ENCODE data around the gene ACTN4. TPM values are rescaled to one million over a fixed set of nuclear protein-coding genes. Genes with fewer than 3 reads are reported as not detected.
A peak's percentile ranks its signal among the peaks of the same experiment; 100 is the strongest.

Gene ACTN4
- total RNA-seq, 1 donor: 229 TPM

GRCh38 chr19:38657633-38658222, 10.3 kb downstream of the ACTN4 start:
- Histone ChIP-seq H3K36me3 (ENCODE audit: insufficient read depth, low read length) (peaks cover 44% of the 10 kb centered on the region), H3K4me1 (ENCODE audit: insufficient read depth, low read length) (peaks cover 89% of the 10 kb centered on the region), H3K27ac (ENCODE audit: low read depth, low read length) (peak overlapping the region; percentile 98), H3K27me3 (ENCODE audit: insufficient read depth, low read length) (no peaks in the 10 kb centered on the region), H3K79me2 (ENCODE audit: insufficient read depth, low read length) (peaks cover 89% of the 10 kb centered on the region), H3K4me3 (ENCODE audit: insufficient read depth, low read length) (peak overlapping the region; percentile 17), H4K20me1 (ENCODE audit: insufficient read depth, low read length) (peaks cover 13% of the 10 kb centered on the region), H3K4me2 (ENCODE audit: insufficient read depth, low read length) (peak overlapping the region; percentile 58), H3K9me3 (ENCODE audit: low read depth, low read length) (no peaks in the 10 kb centered on the region), H2AFZ (ENCODE audit: low read length) (no peak overlapping the region)
- TF ChIP-seq CTCF (IDR thresholded peaks at IDR 0.05; ENCODE audit: extremely low read depth, low read depth, low read length): no peak
- peak; percentile 51 for DNase-seq (ENCODE audit: insufficient read length, low spot score, missing footprints)

GRCh38 chr19:38658462-38659306, 11.2 kb downstream of the ACTN4 start:
- H3K4me2 ChIP-seq (ENCODE audit: insufficient read depth, low read length): peak overlapping the region; percentile 58
- no peaks in the 10 kb centered on the region for H3K9me3 ChIP-seq (ENCODE audit: low read depth, low read length)
- H3K4me1 ChIP-seq (ENCODE audit: insufficient read depth, low read length): peaks cover 85% of the 10 kb centered on the region
- TF ChIP-seq CTCF (IDR thresholded peaks at IDR 0.05; ENCODE audit: extremely low read depth, low read depth, low read length): no peak
- peaks cover 15% of the 10 kb centered on the region for H4K20me1 ChIP-seq (ENCODE audit: insufficient read depth, low read length)
- peaks cover 48% of the 10 kb centered on the region for H3K36me3 ChIP-seq (ENCODE audit: insufficient read depth, low read length)
- peak overlapping the region; percentile 57 for H3K4me3 ChIP-seq (ENCODE audit: insufficient read depth, low read length)
- H3K27me3 ChIP-seq (ENCODE audit: insufficient read depth, low read length): no peaks in the 10 kb centered on the region
- H3K27ac ChIP-seq (ENCODE audit: low read depth, low read length): peak overlapping the region; percentile 98
- no peak overlapping the region for H2AFZ ChIP-seq (ENCODE audit: low read length)
- peaks cover 89% of the 10 kb centered on the region for H3K79me2 ChIP-seq (ENCODE audit: insufficient read depth, low read length)
- peak; percentile 93 for DNase-seq (ENCODE audit: insufficient read length, low spot score, missing footprints)

GRCh38 chr19:38660724-38661123, 13.3 kb downstream of the ACTN4 start:
- Histone ChIP-seq H3K4me3 (ENCODE audit: insufficient read depth, low read length) (no peak overlapping the region), H4K20me1 (ENCODE audit: insufficient read depth, low read length) (peaks cover 20% of the 10 kb centered on the region), H3K9me3 (ENCODE audit: low read depth, low read length) (no peaks in the 10 kb centered on the region), H3K36me3 (ENCODE audit: insufficient read depth, low read length) (peaks cover 33% of the 10 kb centered on the region), H3K79me2 (ENCODE audit: insufficient read depth, low read length) (peaks cover 89% of the 10 kb centered on the region), H3K27ac (ENCODE audit: low read depth, low read length) (peak overlapping the region; percentile 37), H3K4me2 (ENCODE audit: insufficient read depth, low read length) (no peak overlapping the region), H3K27me3 (ENCODE audit: insufficient read depth, low read length) (no peaks in the 10 kb centered on the region), H2AFZ (ENCODE audit: low read length) (no peak overlapping the region), H3K4me1 (ENCODE audit: insufficient read depth, low read length) (peaks cover 85% of the 10 kb centered on the region)
- TF ChIP-seq CTCF (IDR thresholded peaks at IDR 0.05; ENCODE audit: extremely low read depth, low read depth, low read length): no peak
- DNase-seq (ENCODE audit: insufficient read length, low spot score, missing footprints): peak; percentile 44

GRCh38 chr19:38661136-38661535, 13.7 kb downstream of the ACTN4 start:
- H3K36me3 ChIP-seq (ENCODE audit: insufficient read depth, low read length): peaks cover 29% of the 10 kb centered on the region
- no peak for DNase-seq (ENCODE audit: insufficient read length, low spot score, missing footprints)
- peaks cover 20% of the 10 kb centered on the region for H4K20me1 ChIP-seq (ENCODE audit: insufficient read depth, low read length)
- H3K4me2 ChIP-seq (ENCODE audit: insufficient read depth, low read length): no peak overlapping the region
- H3K27me3 ChIP-seq (ENCODE audit: insufficient read depth, low read length): no peaks in the 10 kb centered on the region
- no peak overlapping the region for H3K4me3 ChIP-seq (ENCODE audit: insufficient read depth, low read length)
- peaks cover 85% of the 10 kb centered on the region for H3K4me1 ChIP-seq (ENCODE audit: insufficient read depth, low read length)
- no peak overlapping the region for H2AFZ ChIP-seq (ENCODE audit: low read length)
- no peak for TF ChIP-seq CTCF (IDR thresholded peaks at IDR 0.05; ENCODE audit: extremely low read depth, low read depth, low read length)
- peaks cover 89% of the 10 kb centered on the region for H3K79me2 ChIP-seq (ENCODE audit: insufficient read depth, low read length)
- H3K9me3 ChIP-seq (ENCODE audit: low read depth, low read length): no peaks in the 10 kb centered on the region
- H3K27ac ChIP-seq (ENCODE audit: low read depth, low read length): peak overlapping the region; percentile 37
